GM23338 (cell line): ENCODE measurements around the gene PRKD1.

Source experiments
- CREB1 ChIP-seq: fragments of 250-450 bp; sonication (Bioruptor Pico); IDR thresholded peaks from 2 replicates; pipeline ENCODE4 v1.5.0; 2020; ENCODE audit warnings: low read depth, mild to moderate bottlenecking, moderate library complexity
- TF ChIP-seq, protein P1 (sequence below), 2 experiments: fragments of 200-600 bp in 1 of 2; sonication (generic) in 1 of 2; conservative IDR thresholded peaks; 2 replicates each; pipeline versions ENCODE4 v1.5.1 to v1.6.1; 2016 to 2017; ENCODE audit warnings: antibody characterized with exemption in 2 of 2, low read depth in 2 of 2, mild to moderate bottlenecking in 2 of 2, moderate library complexity in 1 of 2

GRCh38 chr14:29926228-29926627 is 1.4 kb downstream of the PRKD1 start:
- TF ChIP-seq CREB1 (CRISPR knock-in tag): no peak
- TF ChIP-seq, protein P1, sequence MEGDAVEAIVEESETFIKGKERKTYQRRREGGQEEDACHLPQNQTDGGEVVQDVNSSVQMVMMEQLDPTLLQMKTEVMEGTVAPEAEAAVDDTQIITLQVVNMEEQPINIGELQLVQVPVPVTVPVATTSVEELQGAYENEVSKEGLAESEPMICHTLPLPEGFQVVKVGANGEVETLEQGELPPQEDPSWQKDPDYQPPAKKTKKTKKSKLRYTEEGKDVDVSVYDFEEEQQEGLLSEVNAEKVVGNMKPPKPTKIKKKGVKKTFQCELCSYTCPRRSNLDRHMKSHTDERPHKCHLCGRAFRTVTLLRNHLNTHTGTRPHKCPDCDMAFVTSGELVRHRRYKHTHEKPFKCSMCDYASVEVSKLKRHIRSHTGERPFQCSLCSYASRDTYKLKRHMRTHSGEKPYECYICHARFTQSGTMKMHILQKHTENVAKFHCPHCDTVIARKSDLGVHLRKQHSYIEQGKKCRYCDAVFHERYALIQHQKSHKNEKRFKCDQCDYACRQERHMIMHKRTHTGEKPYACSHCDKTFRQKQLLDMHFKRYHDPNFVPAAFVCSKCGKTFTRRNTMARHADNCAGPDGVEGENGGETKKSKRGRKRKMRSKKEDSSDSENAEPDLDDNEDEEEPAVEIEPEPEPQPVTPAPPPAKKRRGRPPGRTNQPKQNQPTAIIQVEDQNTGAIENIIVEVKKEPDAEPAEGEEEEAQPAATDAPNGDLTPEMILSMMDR (conservative IDR thresholded peaks at IDR 0.05; ENCODE audit: low read depth in 2 of 2): no peak
